ENCODE results near the gene ATP5MC2.

DNA sequence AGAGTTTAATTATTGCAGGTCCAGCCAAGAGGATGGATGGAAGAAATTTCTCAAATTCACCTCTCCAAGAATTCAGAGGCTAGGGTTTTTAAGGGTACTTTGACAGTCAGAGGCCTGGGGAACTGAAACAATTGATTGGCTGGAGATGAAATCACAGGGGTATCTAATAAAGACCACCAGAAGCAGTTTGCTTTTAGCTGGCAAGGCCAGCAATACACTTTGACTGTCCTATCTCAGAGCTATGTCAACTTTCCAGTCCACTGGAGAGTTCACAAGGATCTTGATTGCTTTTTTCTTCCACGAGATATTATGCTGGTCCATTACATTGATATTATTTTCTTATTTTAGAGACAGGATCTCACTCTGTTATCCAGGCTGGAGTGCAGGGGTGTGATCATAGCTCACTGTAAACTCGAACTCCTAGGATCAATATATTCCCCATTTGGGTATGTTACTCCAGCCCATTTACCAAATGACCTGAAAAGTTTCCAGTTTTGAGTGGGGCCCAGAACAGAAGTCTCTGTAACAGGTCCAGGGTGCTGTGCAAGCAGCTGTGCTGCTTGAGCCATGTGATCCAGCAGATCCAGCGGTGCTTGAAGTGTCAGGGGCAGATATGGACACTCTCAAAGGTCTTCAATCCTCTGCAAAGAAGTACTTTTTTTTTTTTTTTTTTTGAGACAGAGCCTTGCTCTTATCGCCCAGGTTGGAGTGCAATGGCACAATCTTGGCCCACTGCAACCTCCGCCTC is 32.5 kb downstream of the ATP5MC2 start:
- TF ChIP-seq EZH2 (IDR thresholded peaks at IDR 0.05) (no peak), POLR2AphosphoS5 (IDR thresholded peaks at IDR 0.05; ENCODE audit: borderline replicate concordance, low read depth, low read length) (no peak)
